Measurements from ENCODE around the gene IL23A. TPM values are rescaled to one million over a fixed set of nuclear protein-coding genes. Genes with fewer than 3 reads are reported as not detected.

Gene IL23A, protein sequence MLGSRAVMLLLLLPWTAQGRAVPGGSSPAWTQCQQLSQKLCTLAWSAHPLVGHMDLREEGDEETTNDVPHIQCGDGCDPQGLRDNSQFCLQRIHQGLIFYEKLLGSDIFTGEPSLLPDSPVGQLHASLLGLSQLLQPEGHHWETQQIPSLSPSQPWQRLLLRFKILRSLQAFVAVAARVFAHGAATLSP
- total RNA-seq, result 23.5 TPM

- Histone ChIP-seq H3K4me3 (ENCODE audit: low read length) (peak within 1 kb of the TSS; percentile 14), H3K4me1 (ENCODE audit: insufficient read depth, low read length) (peaks cover 55% of the 10 kb centered on the region)
Measured at GRCh38 chr12:56338308-56339157, at the start of gene IL23A. Gene IL23A, plus strand, starts transcription at chr12:56338884. Its CDS starts 161 bp downstream, at chr12:56339045.

GRCh38 chr12:56293795-56294194 lies 44.9 kb upstream of the IL23A start:
- Histone ChIP-seq H3K9me3 (ENCODE audit: low read depth, low read length) (no peaks in the 10 kb centered on the region), H3K27me3 (ENCODE audit: insufficient read depth, low read length) (no peaks in the 10 kb centered on the region), H3K4me1 (ENCODE audit: insufficient read depth, low read length) (peaks cover 38% of the 10 kb centered on the region), H3K4me3 (ENCODE audit: low read length) (no peak overlapping the region)

More at GRCh38 chr12:56338308-56339157, at the start of gene IL23A:
- H3K27me3 ChIP-seq (ENCODE audit: insufficient read depth, low read length), result no peaks in the 10 kb centered on the region
- no peaks in the 10 kb centered on the region for H3K9me3 ChIP-seq (ENCODE audit: low read depth, low read length)

GRCh38 chr12:56296295-56296694 lies 42.4 kb upstream of the IL23A start:
- peaks cover 52% of the 10 kb centered on the region for H3K4me1 ChIP-seq (ENCODE audit: insufficient read depth, low read length)

DNA sequence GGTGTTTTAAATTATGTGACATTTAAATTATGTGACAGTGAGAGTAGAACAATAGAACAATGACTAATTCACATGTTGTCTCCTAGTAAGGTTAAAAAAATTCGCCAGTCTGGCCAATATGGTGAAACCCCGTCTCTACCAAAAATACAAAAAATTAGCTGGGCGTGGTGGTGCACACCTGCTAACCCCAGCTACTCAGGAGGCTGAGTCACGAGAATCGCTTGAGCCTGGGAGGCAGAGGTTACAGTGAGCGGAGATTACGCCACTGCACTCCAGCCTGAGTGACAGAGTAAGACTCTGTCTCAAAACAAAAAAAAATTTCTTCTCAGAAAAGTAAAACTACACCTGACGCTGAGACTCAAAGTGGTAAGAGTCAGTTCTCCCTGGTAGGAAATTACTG lies 41.3 kb upstream of the IL23A start:
- H3K4me1 ChIP-seq (ENCODE audit: insufficient read depth, low read length), result peaks cover 54% of the 10 kb centered on the region
- H3K4me3 ChIP-seq (ENCODE audit: low read length), result no peak overlapping the region
- no peaks in the 10 kb centered on the region for H3K9me3 ChIP-seq (ENCODE audit: low read depth, low read length)
- no peaks in the 10 kb centered on the region for H3K27me3 ChIP-seq (ENCODE audit: insufficient read depth, low read length)

More at GRCh38 chr12:56296295-56296694, 42.4 kb upstream of the IL23A start:
- no peak overlapping the region for H3K4me3 ChIP-seq (ENCODE audit: low read length)
- no peaks in the 10 kb centered on the region for H3K27me3 ChIP-seq (ENCODE audit: insufficient read depth, low read length)
- H3K9me3 ChIP-seq (ENCODE audit: low read depth, low read length), result no peaks in the 10 kb centered on the region

DNA sequence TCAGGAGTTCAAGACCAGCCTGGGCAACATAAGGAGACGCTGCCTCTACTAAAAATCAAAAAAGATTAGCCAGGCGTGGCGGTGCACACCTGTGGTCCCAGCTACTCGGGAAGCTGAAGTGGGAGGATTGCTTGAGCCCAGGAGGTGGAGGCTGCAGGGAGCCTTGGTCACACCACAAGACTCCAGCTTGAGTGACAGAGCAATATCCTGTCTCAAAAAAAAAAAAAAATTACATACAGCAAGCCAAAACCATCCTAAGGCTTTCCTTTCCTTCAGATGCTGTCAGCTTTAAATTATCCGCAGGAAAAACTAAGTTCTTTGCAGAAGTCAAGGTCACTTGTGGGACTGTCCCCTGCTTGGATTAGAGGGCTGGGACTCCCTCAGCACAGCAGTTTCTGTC lies 39.9 kb upstream of the IL23A start:
- H3K9me3 ChIP-seq (ENCODE audit: low read depth, low read length), result no peaks in the 10 kb centered on the region
- H3K4me1 ChIP-seq (ENCODE audit: insufficient read depth, low read length), result peaks cover 54% of the 10 kb centered on the region
- H3K27me3 ChIP-seq (ENCODE audit: insufficient read depth, low read length), result no peaks in the 10 kb centered on the region
- H3K4me3 ChIP-seq (ENCODE audit: low read length), result peak overlapping the region; percentile 84

- Histone ChIP-seq H3K4me3 (ENCODE audit: low read length) (peak overlapping the region; percentile 84), H3K27me3 (ENCODE audit: insufficient read depth, low read length) (no peaks in the 10 kb centered on the region), H3K9me3 (ENCODE audit: low read depth, low read length) (no peaks in the 10 kb centered on the region), H3K4me1 (ENCODE audit: insufficient read depth, low read length) (peaks cover 54% of the 10 kb centered on the region)
Measured at GRCh38 chr12:56299308-56299852, 39.3 kb upstream of the IL23A start.

- Histone ChIP-seq H3K4me1 (ENCODE audit: insufficient read depth, low read length) (peaks cover 54% of the 10 kb centered on the region), H3K9me3 (ENCODE audit: low read depth, low read length) (no peaks in the 10 kb centered on the region), H3K27me3 (ENCODE audit: insufficient read depth, low read length) (no peaks in the 10 kb centered on the region)
Measured at GRCh38 chr12:56299853-56300643, 38.6 kb upstream of the IL23A start, which contains the start of gene CS. Gene CS, minus strand, starts transcription at chr12:56300330. Its CDS starts 129 bp downstream, at chr12:56300201.

GRCh38 chr12:56300644-56301464 lies 37.8 kb upstream of the IL23A start:
- Histone ChIP-seq H3K4me1 (ENCODE audit: insufficient read depth, low read length) (peaks cover 54% of the 10 kb centered on the region), H3K9me3 (ENCODE audit: low read depth, low read length) (no peaks in the 10 kb centered on the region), H3K4me3 (ENCODE audit: low read length) (peak overlapping the region; percentile 84), H3K27me3 (ENCODE audit: insufficient read depth, low read length) (no peaks in the 10 kb centered on the region)

More at GRCh38 chr12:56299853-56300643, 38.6 kb upstream of the IL23A start, which contains the start of gene CS:
- peak within 1 kb of the TSS; percentile 84 for H3K4me3 ChIP-seq (ENCODE audit: low read length)

DNA sequence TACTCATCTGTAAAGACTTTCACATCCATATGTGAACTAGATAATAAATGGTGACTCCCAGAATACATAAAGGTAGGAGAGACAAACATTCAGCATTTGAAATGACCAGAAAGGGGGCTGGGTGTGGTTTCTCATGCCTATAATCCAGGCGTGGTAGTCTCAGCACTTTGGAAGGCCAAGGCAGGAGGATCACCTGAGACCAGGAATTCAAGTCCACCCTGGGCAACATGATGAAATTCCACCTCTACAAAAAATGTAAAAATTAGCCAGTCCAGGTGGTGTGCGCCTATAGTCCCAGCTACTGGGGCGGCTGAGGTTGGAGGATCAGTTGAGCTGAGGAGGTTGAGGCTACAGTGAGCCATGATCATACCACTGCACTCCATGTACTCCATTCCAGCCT lies 34.4 kb upstream of the IL23A start:
- peaks cover 20% of the 10 kb centered on the region for H3K4me1 ChIP-seq (ENCODE audit: insufficient read depth, low read length)
- no peaks in the 10 kb centered on the region for H3K9me3 ChIP-seq (ENCODE audit: low read depth, low read length)

DNA sequence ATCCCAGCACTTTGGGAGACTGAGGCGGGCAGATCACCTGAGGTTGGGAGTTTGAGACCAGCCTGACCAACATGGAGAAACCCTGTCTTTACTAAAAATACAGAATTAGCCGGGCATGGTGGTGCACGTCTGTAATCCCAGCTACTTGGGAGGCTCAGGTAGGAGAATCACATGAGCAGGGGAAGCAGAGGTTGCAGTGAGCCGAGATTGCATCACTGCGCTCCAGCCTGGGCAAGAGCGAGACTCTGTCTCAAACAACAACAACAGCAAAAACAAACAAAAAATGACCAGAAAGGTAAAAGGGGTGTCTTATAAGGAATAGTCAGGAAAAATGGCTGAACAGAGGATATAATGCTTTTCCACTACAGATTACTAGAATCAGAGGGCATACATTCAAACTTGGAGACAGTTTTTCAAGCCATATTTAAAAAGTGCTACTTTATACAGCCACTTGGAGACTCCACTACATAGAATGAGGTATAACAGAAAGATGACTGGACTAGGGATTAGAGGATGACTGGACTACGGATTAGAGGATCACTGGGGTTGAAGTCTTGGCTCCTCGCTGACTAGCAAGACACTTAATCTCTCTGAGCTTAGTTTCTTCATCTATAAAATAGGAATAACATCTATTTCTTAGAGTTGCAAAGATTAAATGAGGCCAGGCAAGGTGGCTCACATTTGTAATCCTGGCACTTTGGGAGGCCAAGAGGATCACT lies 33.7 kb upstream of the IL23A start:
- H3K9me3 ChIP-seq (ENCODE audit: low read depth, low read length), result no peaks in the 10 kb centered on the region
- no peak overlapping the region for H3K4me3 ChIP-seq (ENCODE audit: low read length)
- H3K27me3 ChIP-seq (ENCODE audit: insufficient read depth, low read length), result no peaks in the 10 kb centered on the region
- peaks cover 17% of the 10 kb centered on the region for H3K4me1 ChIP-seq (ENCODE audit: insufficient read depth, low read length)

More for the DNA sequence above, 34.4 kb upstream of the IL23A start:
- no peak overlapping the region for H3K4me3 ChIP-seq (ENCODE audit: low read length)
- H3K27me3 ChIP-seq (ENCODE audit: insufficient read depth, low read length), result no peaks in the 10 kb centered on the region

GRCh38 chr12:56307221-56307965 lies 31.3 kb upstream of the IL23A start:
- Histone ChIP-seq H3K4me3 (ENCODE audit: low read length) (no peak overlapping the region), H3K9me3 (ENCODE audit: low read depth, low read length) (no peaks in the 10 kb centered on the region), H3K27me3 (ENCODE audit: insufficient read depth, low read length) (no peaks in the 10 kb centered on the region), H3K4me1 (ENCODE audit: insufficient read depth, low read length) (no peaks in the 10 kb centered on the region)

DNA sequence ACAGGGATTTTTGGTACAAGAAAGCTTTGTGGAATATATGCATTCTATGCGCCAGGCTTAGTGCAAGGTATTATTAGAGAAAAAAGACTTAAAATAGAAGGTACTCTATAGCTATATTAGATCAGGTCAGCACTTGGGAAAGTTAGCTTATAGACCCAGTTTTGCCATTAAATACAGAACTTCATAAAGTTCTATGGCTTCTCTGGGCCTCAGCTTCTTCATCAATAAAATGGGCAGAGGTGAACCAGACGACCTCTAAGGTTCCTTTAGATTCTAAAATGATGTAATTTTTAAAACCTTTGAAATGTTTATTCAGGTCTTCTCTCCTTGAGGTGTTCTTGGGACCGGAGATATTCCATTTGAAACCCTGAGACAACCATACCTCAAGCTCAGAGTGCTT lies 30.0 kb upstream of the IL23A start:
- no peak overlapping the region for H3K4me3 ChIP-seq (ENCODE audit: low read length)

DNA sequence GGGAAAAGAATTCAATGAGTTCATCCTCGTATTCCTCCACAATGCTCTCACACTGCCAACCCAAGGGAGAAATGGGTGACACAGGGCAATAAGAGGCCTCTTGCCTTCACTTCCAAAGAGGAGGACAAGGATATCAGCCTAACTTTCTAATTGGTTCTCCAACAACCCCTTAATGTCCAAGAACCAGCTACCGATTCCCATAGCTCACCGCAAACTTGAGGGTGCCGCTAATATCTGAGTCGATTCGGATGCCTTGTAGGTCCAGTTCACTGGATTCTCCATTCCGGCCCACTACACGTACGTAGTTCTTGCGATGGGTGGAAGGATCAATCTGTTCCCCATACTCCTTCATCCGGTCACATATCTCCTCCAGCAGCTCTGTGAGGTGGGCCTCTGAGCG lies 27.7 kb upstream of the IL23A start:
- no peaks in the 10 kb centered on the region for H3K9me3 ChIP-seq (ENCODE audit: low read depth, low read length)
- no peaks in the 10 kb centered on the region for H3K27me3 ChIP-seq (ENCODE audit: insufficient read depth, low read length)
- peaks cover 12% of the 10 kb centered on the region for H3K4me1 ChIP-seq (ENCODE audit: insufficient read depth, low read length)
- no peak overlapping the region for H3K4me3 ChIP-seq (ENCODE audit: low read length)

More for the DNA sequence above, 30.0 kb upstream of the IL23A start:
- Histone ChIP-seq H3K27me3 (ENCODE audit: insufficient read depth, low read length) (no peaks in the 10 kb centered on the region), H3K4me1 (ENCODE audit: insufficient read depth, low read length) (no peaks in the 10 kb centered on the region), H3K9me3 (ENCODE audit: low read depth, low read length) (no peaks in the 10 kb centered on the region)

Measured in mononuclear cell (primary cell).